Measurements from ENCODE around the gene ZBTB7C.

DNA sequence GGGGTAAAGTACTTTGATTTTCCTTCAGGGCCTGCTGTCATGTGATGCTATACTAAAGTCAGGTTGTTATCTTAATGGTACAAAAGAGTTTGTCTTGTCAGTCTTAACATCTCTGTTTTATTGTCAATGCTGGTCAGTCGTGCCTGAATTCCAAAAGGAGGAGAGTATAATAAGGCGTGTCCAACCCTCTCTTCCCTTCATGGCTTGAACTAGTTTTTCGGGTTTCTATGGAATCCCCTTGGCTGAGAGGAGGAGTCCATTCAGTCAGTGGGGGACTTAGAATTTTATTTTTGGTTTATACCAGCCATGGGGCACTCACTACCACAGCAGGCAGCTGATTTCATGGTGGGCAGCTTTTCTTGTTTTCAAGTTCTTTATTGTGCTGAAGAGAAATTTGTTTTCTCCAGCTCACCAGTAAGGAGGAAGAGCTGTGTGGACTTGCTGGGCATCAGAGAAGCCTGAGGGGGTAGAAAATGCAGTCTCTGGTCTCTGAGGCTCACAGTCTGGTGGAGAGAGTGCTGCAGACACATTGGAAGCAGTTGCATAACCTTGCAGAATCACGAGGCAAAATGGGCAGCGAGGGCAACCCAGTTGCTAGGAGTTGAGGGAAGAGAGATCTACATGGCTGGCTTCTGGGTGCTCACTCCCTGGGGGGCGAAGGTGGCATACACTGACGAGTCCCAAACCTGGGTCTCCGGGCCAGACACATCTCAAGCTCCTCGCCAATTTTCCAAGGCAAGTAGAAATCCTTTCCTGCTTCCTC, 193.1 kb downstream of the ZBTB7C start:
- TF ChIP-seq POLR2A (IDR thresholded peaks at IDR 0.05; ENCODE audit: low read depth, low read length) = no peak
- no peak for TF ChIP-seq POLR2AphosphoS5 (IDR thresholded peaks at IDR 0.05; ENCODE audit: low read depth, low read length)

Measured in GM12891 (cell line).